NCI-H1417 (cell line): Measurements from ENCODE around the gene OGA.

Experiments
- DNase-seq, 3 experiments: peaks; one replicate each; lab custom pipeline; 2025; lab: John Stamatoyannopoulos, UW

The OGA gene

GRCh38 chr10:101818119-101818871 is at the start of gene OGA:
Gene OGA (minus strand): TSS chr10:101818444. CDS start chr10:101818022, 422 bp downstream.
- peak; percentile 92 to 99 (median 94) for DNase-seq

- no peak for DNase-seq
Measured at GRCh38 chr10:101867931-101868330, 49.7 kb upstream of the OGA start.

GRCh38 chr10:101859530-101859929 is 41.3 kb upstream of the OGA start:
- DNase-seq: no peak

- DNase-seq: no peak
Measured at GRCh38 chr10:101858723-101859500, 40.7 kb upstream of the OGA start.

- no peak for DNase-seq
Measured at GRCh38 chr10:101857802-101858476, 39.7 kb upstream of the OGA start.

GRCh38 chr10:101856626-101857025 is 38.4 kb upstream of the OGA start:
- no peak for DNase-seq

GRCh38 chr10:101851411-101852116 is 33.3 kb upstream of the OGA start:
- no peak for DNase-seq

GRCh38 chr10:101850749-101851148 is 32.5 kb upstream of the OGA start:
- no peak for DNase-seq

- DNase-seq: no peak
Measured at GRCh38 chr10:101848894-101849351, 30.7 kb upstream of the OGA start.

GRCh38 chr10:101848408-101848807 is 30.2 kb upstream of the OGA start:
- DNase-seq: no peak

- DNase-seq: no peak
Measured at GRCh38 chr10:101845893-101846292, 27.6 kb upstream of the OGA start.

- DNase-seq: peak; percentile 56 to 63 (median 58)
Measured at GRCh38 chr10:101843032-101844021, 25.1 kb upstream of the OGA start, which contains the start of gene KCNIP2. Gene KCNIP2 (minus strand): TSS chr10:101843800. CDS start chr10:101843568, 232 bp downstream.

GRCh38 chr10:101841826-101842225 is 23.6 kb upstream of the OGA start:
- no peak for DNase-seq

GRCh38 chr10:101840741-101841453 is 22.7 kb upstream of the OGA start:
- peak; percentile 55 to 76 (median 75) for DNase-seq

GRCh38 chr10:101840102-101840684 is 21.9 kb upstream of the OGA start:
- peak in 2 of 3 experiments; percentile 30 to 49 for DNase-seq

GRCh38 chr10:101839416-101840063 is 21.3 kb upstream of the OGA start:
- DNase-seq: peak; percentile 7 to 39 (median 24)

- DNase-seq: no peak
Measured at GRCh38 chr10:101839002-101839401, 20.8 kb upstream of the OGA start.

GRCh38 chr10:101838416-101838970 is 20.2 kb upstream of the OGA start:
- no peak for DNase-seq

- DNase-seq: no peak
Measured at GRCh38 chr10:101837748-101838147, 19.5 kb upstream of the OGA start.
